ENCODE data around the gene ASIC3. TPM values are rescaled to one million over a fixed set of nuclear protein-coding genes. Genes with fewer than 3 reads are reported as not detected.

The ASIC3 gene
- total RNA-seq, 3 donors from 2014 or later: 1.2 to 6.5 (median 3.4) TPM

GRCh38 chr7:151045262-151045661 is 3.1 kb upstream of the ASIC3 start:
- no peak for ATAC-seq
- H3K36me3 ChIP-seq (ENCODE audit: low read depth): no peaks in the 10 kb centered on the region
- H3K9me3 ChIP-seq: no peaks in the 10 kb centered on the region
- no peak for DNase-seq
- TF ChIP-seq CTCF (IDR thresholded peaks at IDR 0.05): no peak
- no peak overlapping the region for H3K4me3 ChIP-seq
- no peaks in the 10 kb centered on the region for H3K4me1 ChIP-seq (ENCODE audit: low read depth)
- intact Hi-C loops (cut with DNase I, micrococcal nuclease): no loop called here

GRCh38 chr7:151045967-151046366 is 2.4 kb upstream of the ASIC3 start:
- Histone ChIP-seq H3K36me3 (ENCODE audit: low read depth) (no peaks in the 10 kb centered on the region), H3K9me3 (no peaks in the 10 kb centered on the region), H3K4me3 (no peak overlapping the region), H3K4me1 (ENCODE audit: low read depth) (no peaks in the 10 kb centered on the region)
- ATAC-seq (no peak), DNase-seq (no peak)
- intact Hi-C loops (cut with DNase I, micrococcal nuclease): no loop called here
- TF ChIP-seq CTCF (IDR thresholded peaks at IDR 0.05): no peak

DNA sequence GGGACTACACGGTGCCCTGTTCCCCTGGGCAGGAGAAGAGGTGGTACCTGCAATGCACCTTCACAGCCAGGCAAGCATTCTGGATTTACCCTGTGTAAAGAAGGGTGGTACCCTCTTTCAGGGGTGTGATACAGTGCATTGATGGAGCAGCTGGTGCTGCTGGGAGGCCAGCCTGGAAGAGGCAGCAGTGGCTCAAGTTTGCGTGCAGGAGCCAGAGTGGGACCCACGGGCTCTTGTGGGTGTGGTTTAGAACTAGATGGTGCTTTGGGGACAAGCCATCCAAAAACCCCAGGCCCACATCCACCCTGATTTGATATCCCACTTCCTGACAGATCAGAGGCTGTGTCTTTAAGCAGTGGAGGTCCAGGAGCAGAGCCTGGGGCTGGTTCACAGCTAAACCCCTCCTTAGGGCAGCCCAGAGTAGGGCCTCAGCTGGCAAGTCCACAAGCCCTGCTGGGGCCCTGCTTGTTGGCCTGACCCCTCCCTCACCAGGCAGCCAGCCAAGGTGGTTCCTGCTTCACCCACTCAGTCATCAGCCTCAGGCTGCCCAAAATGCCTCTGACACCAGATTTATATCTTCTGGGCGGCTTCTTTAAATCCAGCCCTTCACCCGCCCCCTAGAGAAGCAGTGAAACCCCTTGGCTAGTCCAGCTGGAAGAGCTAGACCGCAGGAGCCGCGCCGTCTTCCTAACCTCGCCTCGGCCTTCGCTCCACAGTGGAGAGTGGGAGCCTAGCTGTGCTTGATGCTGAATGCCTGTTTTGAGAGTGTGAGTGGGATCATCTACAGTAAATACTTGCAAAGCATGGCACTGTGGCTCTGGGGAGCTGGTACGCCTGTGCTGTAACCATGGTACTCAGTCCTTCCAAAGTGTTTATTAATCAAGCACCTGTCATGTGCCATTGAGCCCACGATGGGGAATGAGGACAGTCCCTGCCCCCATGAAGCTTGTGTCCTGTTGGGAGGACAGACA is 1.4 kb upstream of the ASIC3 start:
- ATAC-seq: no peak
- Histone ChIP-seq H3K4me1 (ENCODE audit: low read depth) (peaks cover 2% of the 10 kb centered on the region), H3K36me3 (ENCODE audit: low read depth) (no peaks in the 10 kb centered on the region), H3K9me3 (no peaks in the 10 kb centered on the region), H3K4me3 (no peak overlapping the region)
- TF ChIP-seq CTCF (IDR thresholded peaks at IDR 0.05): no peak
- intact Hi-C loops (cut with DNase I, micrococcal nuclease): no loop called here
- DNase-seq: no peak

GRCh38 chr7:151048911-151049463 is 656 bp downstream of the ASIC3 start:
- H3K36me3 ChIP-seq (ENCODE audit: low read depth): no peaks in the 10 kb centered on the region
- no peaks in the 10 kb centered on the region for H3K9me3 ChIP-seq
- intact Hi-C loops (cut with DNase I, micrococcal nuclease): no loop called here
- ATAC-seq: no peak
- no peak for DNase-seq
- no peak overlapping the region for H3K4me3 ChIP-seq
- peaks cover 2% of the 10 kb centered on the region for H3K4me1 ChIP-seq (ENCODE audit: low read depth)
- TF ChIP-seq CTCF (IDR thresholded peaks at IDR 0.05): no peak

DNA sequence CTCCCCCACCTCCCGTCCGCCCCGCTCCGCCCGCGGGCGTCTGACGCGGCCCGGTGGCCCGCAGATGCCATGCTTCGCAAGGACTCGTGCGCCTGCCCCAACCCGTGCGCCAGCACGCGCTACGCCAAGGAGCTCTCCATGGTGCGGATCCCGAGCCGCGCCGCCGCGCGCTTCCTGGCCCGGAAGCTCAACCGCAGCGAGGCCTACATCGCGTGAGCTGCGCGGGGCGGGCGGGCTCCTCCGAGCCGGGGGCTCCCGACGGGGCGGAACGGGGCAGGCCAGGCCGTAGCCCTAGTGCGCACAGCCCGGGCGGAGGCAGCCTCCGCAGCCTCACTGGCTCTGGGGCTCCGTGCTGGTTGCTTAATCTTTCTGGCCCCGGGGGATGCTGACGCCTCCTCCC is 2.8 kb downstream of the ASIC3 start:
- DNase-seq (peak in 2 of 3 donors; percentile 64 to 72), ATAC-seq (peak; percentile 75)
- Histone ChIP-seq H3K4me1 (ENCODE audit: low read depth) (peaks cover 2% of the 10 kb centered on the region), H3K9me3 (no peaks in the 10 kb centered on the region), H3K4me3 (no peak overlapping the region), H3K36me3 (ENCODE audit: low read depth) (no peaks in the 10 kb centered on the region)
- intact Hi-C loops (cut with DNase I, micrococcal nuclease): no loop called here
- no peak for TF ChIP-seq CTCF (IDR thresholded peaks at IDR 0.05)

Measured in mucosa of descending colon (tissue), 3 donors.